CD4-positive, alpha-beta T cell treated with Interleukin-10 for 1 hour (primary cell): ENCODE data around the gene KCTD2.

Experiments
- DNase-seq: peaks from one replicate; pipeline ENCODE4 v3.0.0-alpha.2; 2020

The KCTD2 gene

GRCh38 chr17:75102385-75102821 is 55.4 kb downstream of the KCTD2 start:
- no peak for DNase-seq

- DNase-seq, result no peak
Observed at GRCh38 chr17:75103601-75104554, 56.9 kb downstream of the KCTD2 start.

- DNase-seq, result peak; percentile 35
Observed at GRCh38 chr17:75105126-75106080, 58.4 kb downstream of the KCTD2 start.

- no peak for DNase-seq
Observed at GRCh38 chr17:75108193-75108592, 61.2 kb downstream of the KCTD2 start.

- DNase-seq, result no peak
Observed at GRCh38 chr17:75109046-75109406, 62.0 kb downstream of the KCTD2 start.

GRCh38 chr17:75109407-75110233 is 62.6 kb downstream of the KCTD2 start, which contains the start of gene ARMC7:
ARMC7 (plus strand) TSS chr17:75109969; CDS start chr17:75110289, 320 bp downstream.
- peak; percentile 93 for DNase-seq

- DNase-seq, result no peak
Observed at GRCh38 chr17:75110234-75110937, 63.4 kb downstream of the KCTD2 start.

- no peak for DNase-seq
Observed at GRCh38 chr17:75111777-75112335, 64.8 kb downstream of the KCTD2 start.

GRCh38 chr17:75113798-75114551 is 67.0 kb downstream of the KCTD2 start:
- DNase-seq, result peak; percentile 93

GRCh38 chr17:75114552-75115314 is 67.7 kb downstream of the KCTD2 start:
- DNase-seq, result no peak
